Measurements from ENCODE around the gene SYNJ1. TPM values are rescaled to one million over a fixed set of nuclear protein-coding genes. Genes with fewer than 3 reads are reported as not detected.

SYNJ1 gene
- total and polyA plus RNA-seq, 3 donors from 2014 or later: 20.9 to 22.7 (median 22.2) TPM

DNA sequence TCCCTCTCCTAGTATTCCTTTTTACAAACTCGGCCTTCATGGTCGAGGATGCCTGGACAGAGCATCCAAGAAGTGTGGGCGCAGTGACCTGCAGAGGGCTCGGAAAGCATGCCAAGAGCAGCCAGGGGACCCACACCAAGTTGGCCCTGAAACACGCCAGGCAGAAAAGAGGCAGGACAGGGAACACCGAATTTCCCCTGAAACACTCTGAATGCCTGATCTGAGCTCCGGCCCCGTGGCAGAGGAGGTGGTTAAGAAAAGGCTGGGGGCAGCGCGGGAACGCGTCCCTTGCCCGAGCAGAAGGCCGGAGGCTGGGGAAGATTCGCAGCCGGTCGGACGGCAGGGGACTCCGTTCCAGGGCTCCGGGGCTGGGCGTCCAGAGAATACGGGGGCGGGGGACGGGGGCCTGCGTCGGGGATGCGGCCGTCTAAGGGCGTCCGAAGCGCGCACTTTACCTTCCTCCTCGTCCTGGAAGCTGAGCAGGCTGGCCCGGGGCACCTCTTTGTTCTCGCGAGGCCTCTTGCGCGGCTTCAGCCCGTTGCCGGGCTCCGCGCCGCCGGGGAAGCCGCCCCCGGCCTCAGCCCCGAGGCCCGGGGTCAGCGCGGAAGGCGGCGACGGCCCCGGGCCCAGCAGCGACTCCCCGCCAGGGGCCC, 43.2 kb upstream of the SYNJ1 start:
- 0 to 1% methylated on average over 8 to 46 of the region's 56 CpGs for WGBS, 2 donors
- no peak for TF ChIP-seq POLR2A (IDR thresholded peaks at IDR 0.05)
- TF ChIP-seq, protein P1, sequence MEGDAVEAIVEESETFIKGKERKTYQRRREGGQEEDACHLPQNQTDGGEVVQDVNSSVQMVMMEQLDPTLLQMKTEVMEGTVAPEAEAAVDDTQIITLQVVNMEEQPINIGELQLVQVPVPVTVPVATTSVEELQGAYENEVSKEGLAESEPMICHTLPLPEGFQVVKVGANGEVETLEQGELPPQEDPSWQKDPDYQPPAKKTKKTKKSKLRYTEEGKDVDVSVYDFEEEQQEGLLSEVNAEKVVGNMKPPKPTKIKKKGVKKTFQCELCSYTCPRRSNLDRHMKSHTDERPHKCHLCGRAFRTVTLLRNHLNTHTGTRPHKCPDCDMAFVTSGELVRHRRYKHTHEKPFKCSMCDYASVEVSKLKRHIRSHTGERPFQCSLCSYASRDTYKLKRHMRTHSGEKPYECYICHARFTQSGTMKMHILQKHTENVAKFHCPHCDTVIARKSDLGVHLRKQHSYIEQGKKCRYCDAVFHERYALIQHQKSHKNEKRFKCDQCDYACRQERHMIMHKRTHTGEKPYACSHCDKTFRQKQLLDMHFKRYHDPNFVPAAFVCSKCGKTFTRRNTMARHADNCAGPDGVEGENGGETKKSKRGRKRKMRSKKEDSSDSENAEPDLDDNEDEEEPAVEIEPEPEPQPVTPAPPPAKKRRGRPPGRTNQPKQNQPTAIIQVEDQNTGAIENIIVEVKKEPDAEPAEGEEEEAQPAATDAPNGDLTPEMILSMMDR (IDR thresholded peaks at IDR 0.05): no peak
- peak; percentile 57 for DNase-seq
- Histone ChIP-seq H3K9me3 (no peaks in the 10 kb centered on the region), H3K36me3 (ENCODE audit: low read depth, missing control alignments) (no peaks in the 10 kb centered on the region), H3K27ac (peak overlapping the region; percentile 15 to 88), H3K4me1 (peaks cover 9% of the 10 kb centered on the region), H3K4me3 (peak overlapping the region; percentile 67 to 84), H3K27me3 (no peaks in the 10 kb centered on the region)
- intact Hi-C loops (cut with DNase I; ENCODE audit: low total_unique reads): no loop called here

DNA sequence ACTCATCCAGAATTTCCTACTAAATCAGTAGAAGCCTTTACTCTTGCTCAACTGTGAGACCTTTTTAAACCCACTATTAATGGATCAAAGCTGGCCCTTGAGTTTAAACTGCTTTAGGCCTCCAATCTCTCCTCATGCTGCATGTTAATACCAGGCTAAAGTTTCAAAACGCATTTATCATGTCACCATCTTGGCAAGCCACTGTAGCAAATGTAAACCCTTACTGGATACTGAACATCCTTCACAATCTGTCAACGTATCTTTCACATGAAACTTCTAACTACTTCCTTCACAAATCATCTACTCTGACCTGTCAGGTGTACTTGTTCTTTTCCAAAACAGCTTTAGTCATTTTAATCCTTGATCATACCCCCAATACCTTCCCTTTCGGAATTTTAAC, 40.7 kb upstream of the SYNJ1 start:
- peaks cover 9% of the 10 kb centered on the region for H3K4me1 ChIP-seq
- no peaks in the 10 kb centered on the region for H3K9me3 ChIP-seq
- TF ChIP-seq, protein P1 (IDR thresholded peaks at IDR 0.05): no peak
- TF ChIP-seq POLR2A (IDR thresholded peaks at IDR 0.05): no peak
- no peak overlapping the region for H3K27ac ChIP-seq
- H3K27me3 ChIP-seq: no peaks in the 10 kb centered on the region
- H3K36me3 ChIP-seq (ENCODE audit: low read depth, missing control alignments): no peaks in the 10 kb centered on the region
- no peak overlapping the region for H3K4me3 ChIP-seq
- 71 to 76% methylated on average over 3 of the region's 3 CpGs for WGBS, 2 donors
- no peak for DNase-seq
- intact Hi-C loops (cut with DNase I; ENCODE audit: low total_unique reads): no loop called here

DNA sequence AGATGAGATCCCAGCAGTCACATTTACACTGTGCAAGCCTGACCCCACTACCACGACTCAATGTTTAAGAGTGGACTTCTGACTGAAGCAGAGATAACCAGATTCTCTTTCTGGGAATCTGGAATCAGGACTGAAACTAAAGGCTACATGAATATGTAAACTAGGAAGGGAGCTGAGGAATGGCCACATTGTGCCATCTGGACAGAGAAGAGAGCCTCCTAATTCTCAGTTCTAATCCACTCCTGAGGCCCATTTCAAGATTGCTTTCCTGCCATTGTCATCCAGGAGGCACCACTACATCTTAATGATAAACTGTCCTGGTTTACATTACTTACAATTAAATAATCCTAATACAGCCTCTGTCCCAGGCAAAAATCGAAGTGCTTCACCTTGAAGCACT, 37.2 kb upstream of the SYNJ1 start:
- no peak for DNase-seq
- intact Hi-C loops (cut with DNase I; ENCODE audit: low total_unique reads): no loop called here
- no peaks in the 10 kb centered on the region for H3K27me3 ChIP-seq
- WGBS, 2 donors: 75 to 82% methylated on average over 2 of the region's 2 CpGs
- no peaks in the 10 kb centered on the region for H3K9me3 ChIP-seq
- no peak overlapping the region for H3K4me3 ChIP-seq
- TF ChIP-seq POLR2A (IDR thresholded peaks at IDR 0.05): no peak
- TF ChIP-seq, protein P1 (IDR thresholded peaks at IDR 0.05): no peak
- no peaks in the 10 kb centered on the region for H3K36me3 ChIP-seq (ENCODE audit: low read depth, missing control alignments)
- no peak overlapping the region for H3K27ac ChIP-seq
- H3K4me1 ChIP-seq: peaks cover 7% of the 10 kb centered on the region

DNA sequence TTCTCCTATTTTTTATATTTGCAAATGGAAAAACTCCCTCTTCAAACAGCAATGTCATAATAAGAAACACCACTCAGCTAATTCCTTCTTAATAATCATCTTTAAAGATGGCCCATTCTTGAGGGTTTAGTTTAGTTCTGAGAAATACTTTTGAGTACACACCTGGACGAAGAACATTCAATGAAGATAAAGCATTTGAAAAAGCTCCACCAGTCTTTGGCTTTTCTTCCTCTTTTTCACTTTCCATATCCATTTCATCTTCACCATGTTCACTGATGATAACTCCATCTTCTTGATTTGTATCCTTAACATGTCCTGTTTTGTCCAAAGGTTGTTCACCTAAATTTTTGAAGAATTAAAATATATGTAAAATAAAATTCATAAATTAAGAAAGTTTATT, 36.4 kb upstream of the SYNJ1 start:
- TF ChIP-seq, protein P1 (IDR thresholded peaks at IDR 0.05): no peak
- no peak for TF ChIP-seq POLR2A (IDR thresholded peaks at IDR 0.05)
- Histone ChIP-seq H3K4me3 (no peak overlapping the region), H3K27me3 (no peaks in the 10 kb centered on the region), H3K9me3 (no peaks in the 10 kb centered on the region), H3K36me3 (ENCODE audit: low read depth, missing control alignments) (no peaks in the 10 kb centered on the region), H3K4me1 (no peaks in the 10 kb centered on the region), H3K27ac (no peak overlapping the region)
- no peak for DNase-seq
- whole genome bisulfite sequencing, 2 donors: 87 to 88% methylated on average over 1 of the region's 1 CpG
- intact Hi-C loops (cut with DNase I; ENCODE audit: low total_unique reads): no loop called here

DNA sequence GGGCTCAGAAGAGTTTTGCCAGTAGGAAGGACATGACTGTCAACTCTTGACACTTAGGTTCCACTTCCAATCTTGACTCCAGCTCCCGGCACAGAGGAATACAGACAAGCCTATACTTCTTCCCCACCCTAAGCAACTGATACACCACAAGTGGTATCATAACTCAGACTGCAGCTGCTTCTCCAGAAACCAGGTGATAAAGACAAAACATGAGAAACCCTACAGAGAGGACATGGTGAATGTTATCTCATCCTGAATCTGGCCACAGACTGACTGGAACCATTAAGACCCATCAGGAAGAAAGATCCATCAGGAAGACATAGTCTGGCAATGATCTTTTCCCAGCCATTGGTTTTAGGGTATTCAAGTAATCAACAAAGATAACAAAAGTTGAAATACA, 30.0 kb upstream of the SYNJ1 start:
- intact Hi-C loops (cut with DNase I; ENCODE audit: low total_unique reads): no loop called here
- Histone ChIP-seq H3K4me3 (no peak overlapping the region), H3K4me1 (no peaks in the 10 kb centered on the region), H3K36me3 (ENCODE audit: low read depth, missing control alignments) (no peaks in the 10 kb centered on the region), H3K27ac (no peak overlapping the region), H3K9me3 (no peaks in the 10 kb centered on the region), H3K27me3 (no peaks in the 10 kb centered on the region)
- 100% methylated on average over 1 of the region's 1 CpG for WGBS, 2 donors
- no peak for TF ChIP-seq POLR2A (IDR thresholded peaks at IDR 0.05)
- TF ChIP-seq, protein P1 (IDR thresholded peaks at IDR 0.05): no peak
- DNase-seq: no peak
